Peyer's patch (tissue), 4 donors: Measurements from ENCODE around the gene FARSA.

Experiments
- POLR2A ChIP-seq, 2 donors: fragments of 450-650 bp; IDR thresholded peaks; one replicate each; pipeline ENCODE4 v1.5.1; 2017; ENCODE audit warnings: antibody characterized with exemption in 2 of 2, mild to moderate bottlenecking in 2 of 2, moderate library complexity in 2 of 2
- TF ChIP-seq, protein P1 (sequence below), 6 experiments: fragments of 450-650 bp in 4 of 6; fragments of 200-600 bp in 2 of 6; sonication (generic) in 1 of 6; IDR thresholded peaks; one replicate each; pipeline ENCODE4 v1.5.1; 2017 to 2019; ENCODE audit warnings: antibody characterized with exemption in 6 of 6, mild to moderate bottlenecking in 3 of 6, moderate library complexity in 1 of 6

DNA sequence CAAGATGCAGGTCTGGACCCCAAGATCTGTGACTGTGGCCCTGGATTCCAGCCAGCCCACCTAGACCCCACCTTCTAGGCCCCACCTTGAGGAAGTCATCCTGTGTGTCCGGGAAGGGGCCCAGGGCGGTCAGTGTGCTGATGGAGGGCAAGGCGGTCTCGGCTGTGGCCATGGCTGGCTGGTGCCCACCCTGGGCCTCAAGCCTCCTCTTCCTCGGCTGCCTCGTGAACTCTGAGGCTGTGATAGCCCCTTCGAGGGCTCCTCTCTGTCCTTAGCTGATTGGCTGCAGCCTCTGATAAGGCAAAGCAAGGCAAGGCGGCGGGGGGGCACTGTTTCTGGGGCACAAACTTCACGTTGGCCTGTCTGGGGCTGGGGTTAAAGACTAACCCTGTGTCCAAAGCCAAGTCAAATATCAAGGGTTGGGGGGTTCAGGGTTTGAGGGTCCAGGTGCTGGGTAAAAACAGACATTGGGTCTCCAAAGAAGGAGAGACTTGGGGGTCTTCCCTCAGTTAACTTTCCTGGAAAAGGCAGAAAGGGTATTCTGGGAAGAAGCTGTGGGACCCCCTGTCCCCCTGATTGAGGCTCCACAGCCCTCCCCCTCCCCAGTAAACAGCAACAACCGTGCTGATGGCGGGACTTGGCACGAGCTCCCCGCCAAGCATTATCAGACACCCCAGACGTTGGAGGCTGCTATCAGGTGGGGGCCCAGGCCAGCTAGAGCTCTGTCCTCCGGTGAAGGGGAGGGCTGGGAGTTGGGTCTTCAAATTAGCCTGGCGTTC, 46.4 kb downstream of the FARSA start, which contains the start of gene KLF1:
- TF ChIP-seq, protein P1, sequence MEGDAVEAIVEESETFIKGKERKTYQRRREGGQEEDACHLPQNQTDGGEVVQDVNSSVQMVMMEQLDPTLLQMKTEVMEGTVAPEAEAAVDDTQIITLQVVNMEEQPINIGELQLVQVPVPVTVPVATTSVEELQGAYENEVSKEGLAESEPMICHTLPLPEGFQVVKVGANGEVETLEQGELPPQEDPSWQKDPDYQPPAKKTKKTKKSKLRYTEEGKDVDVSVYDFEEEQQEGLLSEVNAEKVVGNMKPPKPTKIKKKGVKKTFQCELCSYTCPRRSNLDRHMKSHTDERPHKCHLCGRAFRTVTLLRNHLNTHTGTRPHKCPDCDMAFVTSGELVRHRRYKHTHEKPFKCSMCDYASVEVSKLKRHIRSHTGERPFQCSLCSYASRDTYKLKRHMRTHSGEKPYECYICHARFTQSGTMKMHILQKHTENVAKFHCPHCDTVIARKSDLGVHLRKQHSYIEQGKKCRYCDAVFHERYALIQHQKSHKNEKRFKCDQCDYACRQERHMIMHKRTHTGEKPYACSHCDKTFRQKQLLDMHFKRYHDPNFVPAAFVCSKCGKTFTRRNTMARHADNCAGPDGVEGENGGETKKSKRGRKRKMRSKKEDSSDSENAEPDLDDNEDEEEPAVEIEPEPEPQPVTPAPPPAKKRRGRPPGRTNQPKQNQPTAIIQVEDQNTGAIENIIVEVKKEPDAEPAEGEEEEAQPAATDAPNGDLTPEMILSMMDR (IDR thresholded peaks at IDR 0.05) = no peak
- no peak for TF ChIP-seq POLR2A (IDR thresholded peaks at IDR 0.05)
